ENCODE measurements around the gene OVCH1.
"Not testable (repeated sequence)": the region's sequence is repeated elsewhere in the genome, so short reads cannot be mapped to it uniquely, and the experiment has no call there.

The OVCH1 gene

DNA sequence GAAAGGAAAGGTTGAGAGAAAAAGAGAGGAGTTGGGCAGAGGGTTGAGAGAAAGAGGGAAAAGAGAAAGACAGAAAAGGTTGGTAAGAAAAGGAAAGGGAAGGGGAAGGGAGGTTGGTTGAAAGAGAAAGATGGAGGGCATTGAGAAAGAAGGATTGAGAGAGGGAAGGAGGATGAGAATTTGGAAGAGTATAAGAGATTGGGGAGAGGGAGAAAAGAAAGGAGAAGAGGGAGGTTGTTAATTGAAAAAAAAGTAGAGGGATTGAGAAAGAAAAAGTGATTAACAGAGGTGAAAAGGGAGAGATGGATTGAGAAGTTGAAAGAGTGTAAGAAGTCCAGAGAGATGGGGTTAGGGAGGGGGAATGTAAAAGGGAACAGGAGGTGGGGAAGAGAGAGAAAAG lies 95.0 kb downstream of the OVCH1 start:
- FAIRE-seq: no peak

DNA sequence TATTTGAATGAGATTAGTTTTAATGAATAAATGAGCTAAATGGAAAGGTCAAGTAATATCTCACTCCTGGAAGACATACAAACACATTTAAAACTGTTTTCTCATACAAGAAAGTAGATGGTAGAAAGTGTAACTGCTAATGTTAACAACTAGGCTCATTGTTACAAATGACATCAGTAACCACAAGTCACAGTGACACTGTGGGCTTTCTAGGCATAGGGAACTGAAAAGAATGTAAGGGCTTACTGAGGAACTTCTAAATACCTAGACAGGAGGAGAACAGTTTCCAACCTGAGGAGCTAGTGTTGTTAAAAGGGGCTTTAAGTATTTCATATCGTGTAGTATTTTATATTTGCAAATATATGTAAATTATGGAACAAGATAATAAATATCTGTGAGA lies 99.0 kb downstream of the OVCH1 start:
- no peak for FAIRE-seq

DNA sequence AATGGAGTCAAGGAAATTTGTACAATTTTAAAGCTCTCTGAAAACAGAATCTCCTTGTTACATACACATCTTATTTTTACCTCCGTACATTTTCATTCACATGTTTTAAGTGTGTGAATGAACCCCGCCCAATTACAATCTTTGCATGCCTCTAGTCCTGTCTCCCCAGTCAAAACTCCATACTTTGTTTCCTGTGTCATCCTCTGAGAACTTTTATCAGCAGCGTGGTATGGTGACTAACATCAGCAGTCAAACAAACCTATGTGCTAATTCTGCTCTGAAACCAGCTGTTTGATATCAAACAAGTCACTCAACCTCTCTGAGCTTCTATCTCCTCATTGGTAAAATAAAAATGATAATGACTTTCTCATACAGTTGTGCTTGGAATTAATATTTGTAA lies 100.7 kb downstream of the OVCH1 start:
- no peak for FAIRE-seq

DNA sequence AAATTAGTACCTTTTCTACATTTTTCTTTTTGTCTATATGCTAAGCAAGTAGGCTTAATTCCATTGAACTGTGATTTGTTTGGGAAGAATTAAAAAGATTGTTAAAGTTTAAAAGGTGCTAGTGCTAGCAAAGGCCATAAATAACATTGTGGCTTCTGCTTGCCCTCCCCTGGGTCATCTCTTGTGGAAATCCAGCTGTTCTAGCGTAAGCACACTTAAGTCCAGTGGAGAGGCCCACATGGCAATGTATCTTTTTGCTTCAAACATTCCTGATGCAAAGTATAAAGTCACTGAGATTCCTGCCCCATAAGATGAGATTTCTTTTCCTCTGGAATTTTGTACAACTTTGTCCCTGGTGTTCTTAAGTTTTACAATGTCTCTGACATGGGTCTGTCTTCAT lies 102.1 kb downstream of the OVCH1 start:
- no peak for FAIRE-seq

DNA sequence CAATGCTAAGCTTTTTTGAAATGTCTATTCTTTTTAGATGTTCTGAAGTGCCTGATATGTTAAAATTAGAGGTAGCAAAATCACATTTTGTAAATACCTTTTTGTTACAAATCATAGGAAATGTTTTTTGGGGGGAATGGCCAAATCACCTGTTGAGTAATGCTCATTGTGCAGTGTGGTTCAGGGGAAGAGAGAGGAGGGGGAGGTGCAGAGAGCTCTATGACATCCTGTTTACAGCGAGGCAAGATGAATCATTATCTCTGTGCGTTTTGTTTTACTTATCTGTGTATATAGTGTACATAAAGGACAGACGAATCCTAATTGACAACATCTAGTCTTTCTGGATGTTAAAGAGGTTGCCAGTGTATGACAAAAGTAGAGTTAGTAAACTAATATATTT lies 107.1 kb downstream of the OVCH1 start:
- FAIRE-seq: not testable (repeated sequence)

DNA sequence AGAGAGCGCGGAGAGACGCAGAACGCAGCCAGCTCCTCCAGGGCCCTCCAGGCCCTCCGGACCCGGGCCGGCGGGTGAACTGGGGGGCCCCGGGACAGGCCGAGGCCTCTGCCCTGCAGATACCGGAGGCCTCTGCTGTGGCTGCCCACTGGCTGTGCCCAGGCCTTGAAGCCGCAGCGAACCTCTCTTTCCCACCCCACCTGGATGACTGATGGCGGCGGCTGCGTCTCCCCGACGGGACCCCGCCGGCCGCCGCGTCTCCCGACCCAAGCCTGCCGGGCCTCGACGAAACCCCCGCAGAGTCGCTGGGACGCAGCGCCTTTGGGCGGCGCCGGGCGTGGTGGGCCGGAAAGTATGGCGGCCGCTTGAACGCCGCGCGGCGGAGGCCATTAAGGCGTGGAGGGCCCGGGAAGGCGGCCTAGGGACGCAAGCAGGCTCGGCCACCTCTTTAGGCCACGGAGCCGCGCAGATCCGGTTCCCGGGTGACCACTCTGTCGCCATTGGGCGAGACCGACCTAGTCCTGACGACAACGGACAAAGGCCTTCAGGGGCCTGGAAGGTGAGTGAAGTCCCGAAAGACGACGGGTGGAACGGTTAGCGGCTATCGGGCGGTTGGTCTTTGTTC lies 108.1 kb downstream of the OVCH1 start:
- no peak for FAIRE-seq

DNA sequence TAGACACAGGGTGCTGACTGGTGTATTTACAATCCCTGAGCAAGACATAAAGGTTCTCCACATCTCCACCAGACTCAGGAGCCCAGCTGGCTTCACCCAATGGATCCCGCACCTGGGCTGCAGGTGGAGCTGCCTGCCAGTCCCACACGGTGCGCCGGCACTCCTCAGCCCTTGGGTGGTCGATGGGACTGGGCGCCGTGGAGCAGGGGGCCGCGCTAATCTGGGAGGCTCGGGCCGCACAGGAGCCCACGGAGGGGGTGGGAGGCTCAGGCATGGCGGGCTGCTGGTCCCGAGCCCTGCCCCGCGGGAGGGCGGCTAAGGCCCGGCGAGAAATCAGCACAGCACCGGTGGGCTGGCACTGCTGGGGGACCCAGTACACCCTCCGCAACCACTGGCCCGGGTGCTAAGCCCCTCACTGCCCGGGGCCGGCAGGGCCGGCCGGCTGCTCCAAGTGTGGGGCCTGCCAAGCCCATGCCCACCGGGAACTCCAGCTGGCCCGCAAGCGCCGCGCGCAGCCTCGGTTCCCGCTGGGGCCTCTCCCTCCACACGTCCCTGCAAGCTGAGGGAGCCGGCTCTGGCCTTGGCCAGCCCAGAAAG lies 111.3 kb downstream of the OVCH1 start:
- not testable (repeated sequence) for FAIRE-seq

DNA sequence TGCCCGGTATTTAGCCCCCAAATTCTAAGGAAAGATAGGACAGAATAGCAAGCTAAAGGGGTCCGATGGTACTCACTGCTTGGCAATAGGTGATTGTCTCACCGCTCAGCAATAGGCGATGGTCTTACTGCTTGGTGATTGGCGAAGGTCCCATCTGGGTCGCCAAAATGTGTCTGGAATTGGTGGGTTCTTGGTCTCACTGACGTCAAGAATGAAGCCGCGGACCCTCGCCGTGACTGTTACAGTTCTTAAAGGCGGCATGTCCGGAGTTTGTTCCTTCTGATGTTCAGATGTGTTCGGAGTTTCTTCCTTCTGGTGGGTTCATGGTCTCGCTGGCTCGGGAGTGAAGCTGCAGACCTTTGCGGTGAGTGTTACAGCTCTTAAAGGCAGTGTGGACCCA lies 112.3 kb downstream of the OVCH1 start:
- not testable (repeated sequence) for FAIRE-seq

DNA sequence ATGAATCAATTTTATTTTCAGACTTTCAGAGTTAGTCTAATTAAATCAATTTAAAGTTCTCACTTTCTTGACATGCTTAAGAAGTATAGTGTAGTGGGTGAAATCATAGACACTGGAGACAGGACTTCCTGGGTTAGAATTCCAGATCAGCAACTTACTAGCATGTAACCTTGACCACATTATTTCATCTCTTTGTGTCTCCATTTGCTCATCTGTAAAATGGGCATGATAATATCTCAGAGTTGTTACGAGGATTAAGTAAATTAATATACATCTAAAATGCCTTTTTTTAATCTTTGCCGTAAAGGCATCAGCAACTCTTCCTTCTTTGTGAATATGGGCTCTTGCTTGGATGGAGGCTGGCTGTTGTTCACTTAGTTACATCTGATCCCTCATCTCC lies 115.2 kb downstream of the OVCH1 start:
- no peak for FAIRE-seq

DNA sequence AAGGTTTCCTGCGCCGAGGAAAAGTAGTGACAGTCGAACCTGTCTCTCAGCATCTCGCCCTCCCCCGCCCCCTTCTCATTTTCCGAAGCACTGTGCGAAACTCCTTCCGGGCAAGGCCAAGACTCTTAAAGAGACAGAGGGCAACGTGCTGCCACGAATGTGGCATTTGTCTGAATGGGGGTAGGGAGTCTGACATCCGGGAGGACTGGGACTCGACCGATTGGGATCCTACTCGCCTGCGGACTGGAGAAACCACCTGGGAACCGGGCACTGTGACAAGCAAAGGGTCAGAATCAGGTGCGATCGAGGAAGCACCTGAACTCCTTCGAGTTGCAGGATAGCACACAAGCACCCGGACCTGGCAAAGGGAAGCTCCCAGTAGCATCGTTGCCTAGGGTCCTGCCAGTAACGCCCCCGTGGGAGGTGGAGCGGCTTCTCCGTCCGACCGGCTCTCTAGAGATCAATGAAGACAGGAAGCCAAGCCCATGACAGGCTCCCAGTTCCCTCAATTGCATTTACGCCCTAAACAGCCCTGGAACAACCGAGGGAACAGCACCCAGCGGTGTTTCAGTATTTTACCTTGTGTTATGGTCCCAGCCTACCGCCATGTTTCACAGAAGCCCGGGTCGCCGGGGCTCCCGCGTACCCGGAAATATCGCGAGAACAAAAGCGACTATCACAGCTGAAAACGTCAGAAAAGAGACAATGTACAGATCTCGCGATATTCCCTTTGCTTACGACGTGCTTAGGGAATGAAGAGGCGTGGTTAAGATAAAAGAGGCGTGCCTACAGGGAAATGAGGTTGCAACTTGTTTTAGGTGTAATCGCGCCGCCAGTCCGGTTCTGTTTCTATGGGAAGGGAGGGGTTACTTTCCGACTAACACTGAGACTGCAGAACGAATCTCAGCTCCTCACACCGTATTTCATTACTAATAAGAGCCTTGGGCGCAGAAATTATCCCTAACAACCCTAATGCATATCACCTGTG lies 116.7 kb downstream of the OVCH1 start, which contains the start of gene ERGIC2:
ERGIC2 (minus strand) TSS at position 637 of the 988 bp plus-strand sequence. CDS start 9,539 bp downstream, outside the sequence.
- peak; percentile 98 for FAIRE-seq
